H9 (cell line): Measurements from ENCODE around the gene KREMEN1. TPM values are rescaled to one million over a fixed set of nuclear protein-coding genes. Genes with fewer than 3 reads are reported as not detected.

Experiments
- DNase-seq: peaks from one replicate; pipeline ENCODE4 v3.0.0-alpha.2; 2017
- H2AFZ ChIP-seq: one replicate; pipeline ENCODE4 v1.6.1; 2013; ENCODE audit warnings: mild to moderate bottlenecking, low read length, control low read depth, moderate library complexity
- H2AK5ac ChIP-seq: 2 replicates; pipeline ENCODE4 v1.6.1; 2013; ENCODE audit warnings: low read length, control low read depth, mixed read lengths; ENCODE audit not compliant: insufficient read length
- H2BK120ac ChIP-seq: one replicate; pipeline ENCODE4 v1.6.1; 2013; ENCODE audit warnings: low read depth, mild to moderate bottlenecking, low read length, control low read depth, inconsistent platforms; ENCODE audit not compliant: poor library complexity, severe bottlenecking
- H2BK12ac ChIP-seq: 2 replicates; pipeline ENCODE4 v1.6.1; 2013; ENCODE audit warnings: low read length, control low read depth, mixed read lengths, low read depth; ENCODE audit not compliant: insufficient read length
- H2BK15ac ChIP-seq: 2 replicates; pipeline ENCODE4 v1.6.1; 2013; ENCODE audit warnings: low read depth, low read length, control low read depth
- H2BK20ac ChIP-seq: one replicate; pipeline ENCODE4 v1.6.1; 2013; ENCODE audit warnings: low read depth, mild to moderate bottlenecking, low read length, control low read depth, inconsistent platforms; ENCODE audit not compliant: poor library complexity, severe bottlenecking
- H2BK5ac ChIP-seq: 2 replicates; pipeline ENCODE4 v1.6.1; 2013; ENCODE audit warnings: low read length, control low read depth, mixed read lengths; ENCODE audit not compliant: insufficient read length
- H3K14ac ChIP-seq: 2 replicates; pipeline ENCODE4 v1.6.1; 2013; ENCODE audit warnings: low read length, control low read depth; ENCODE audit not compliant: insufficient read depth
- H3K18ac ChIP-seq: 2 replicates; pipeline ENCODE4 v1.6.1; 2013; ENCODE audit warnings: low read depth, mild to moderate bottlenecking, mixed read lengths, low read length, control low read depth; ENCODE audit not compliant: insufficient read length
- H3K23ac ChIP-seq: 2 replicates; pipeline ENCODE4 v1.6.1; 2013; ENCODE audit warnings: low read length, control low read depth, mixed read lengths, low read depth; ENCODE audit not compliant: insufficient read length
- H3K23me2 ChIP-seq: 2 replicates; pipeline ENCODE4 v1.6.1; 2013; ENCODE audit warnings: low read depth, mild to moderate bottlenecking, mixed read lengths, low read length, control low read depth; ENCODE audit not compliant: insufficient read length, poor library complexity, severe bottlenecking
- H3K27ac ChIP-seq: 2 replicates; pipeline ENCODE4 v1.5.1; 2013; ENCODE audit warnings: low read length, control low read depth, mixed read lengths, low read depth; ENCODE audit not compliant: insufficient read length
- H3K27me3 ChIP-seq: 2 replicates; pipeline ENCODE4 v1.6.1; 2013; ENCODE audit warnings: low read length, control low read depth, inconsistent platforms; ENCODE audit not compliant: insufficient read depth
- H3K4ac ChIP-seq: 2 replicates; pipeline ENCODE4 v1.6.1; 2013; ENCODE audit warnings: low read depth, mild to moderate bottlenecking, control low read depth, inconsistent platforms, low read length, moderate library complexity
- H3K4me1 ChIP-seq: 2 replicates; pipeline ENCODE4 v1.6.1; 2013; ENCODE audit warnings: low read length, control low read depth, inconsistent platforms; ENCODE audit not compliant: insufficient read depth
- H3K4me2 ChIP-seq: 2 replicates; pipeline ENCODE4 v1.6.1; 2013; ENCODE audit warnings: low read length, control low read depth, mixed read lengths; ENCODE audit not compliant: insufficient read length, insufficient read depth
- H3K56ac ChIP-seq: 2 replicates; pipeline ENCODE4 v1.6.1; 2013; ENCODE audit warnings: low read depth, mild to moderate bottlenecking, mixed read lengths, low read length, control low read depth; ENCODE audit not compliant: insufficient read length
- H3K79me1 ChIP-seq: 2 replicates; pipeline ENCODE4 v1.6.1; 2013; ENCODE audit warnings: low read depth, mild to moderate bottlenecking, moderate library complexity, low read length, control low read depth, inconsistent platforms; ENCODE audit not compliant: insufficient read depth, poor library complexity, severe bottlenecking
- H3K79me2 ChIP-seq: 2 replicates; pipeline ENCODE4 v1.6.1; 2013; ENCODE audit warnings: low read length, control low read depth, inconsistent platforms; ENCODE audit not compliant: insufficient read depth
- H3K9ac ChIP-seq: 2 replicates; pipeline ENCODE4 v1.6.1; 2013; ENCODE audit warnings: low read length, control low read depth, mixed read lengths; ENCODE audit not compliant: insufficient read length; ENCODE audit errors: extremely low read depth
- H3K9me3 ChIP-seq: one replicate; pipeline ENCODE4 v1.6.1; 2013; ENCODE audit warnings: low read depth, low read length, inconsistent platforms; ENCODE audit not compliant: control insufficient read depth
- H3T11ph ChIP-seq: one replicate; pipeline ENCODE4 v1.6.1; 2013; ENCODE audit warnings: mild to moderate bottlenecking, low read length, control low read depth, inconsistent platforms
- H4K20me1 ChIP-seq: one replicate; pipeline ENCODE4 v1.6.1; 2013; ENCODE audit not compliant: control insufficient read depth, insufficient read length, insufficient read depth
- H4K5ac ChIP-seq: 2 replicates; pipeline ENCODE4 v1.6.1; 2013; ENCODE audit warnings: low read depth, mild to moderate bottlenecking, mixed read lengths, low read length, control low read depth; ENCODE audit not compliant: insufficient read length
- H4K8ac ChIP-seq: replicated peaks from 2 replicates; pipeline ENCODE4 v1.6.1; 2013; ENCODE audit warnings: low read length, control low read depth, mixed read lengths, low read depth; ENCODE audit not compliant: insufficient read length
- H4K91ac ChIP-seq: 2 replicates; pipeline ENCODE4 v1.6.1; 2013; ENCODE audit warnings: low read depth, mild to moderate bottlenecking, moderate library complexity, mixed read lengths, low read length, control low read depth; ENCODE audit not compliant: insufficient read length
- H3K27ac Mint-ChIP-seq, 3 experiments: 2 replicates in 2 of 3; 3 replicates in 1 of 3; pipeline ENCODE4 v1.8.0; 2020 to 2021; ENCODE audit warnings: mixed read lengths in 3 of 3, mild to moderate bottlenecking in 1 of 3, moderate library complexity in 1 of 3
- H3K27me3 Mint-ChIP-seq: 2 replicates; pipeline ENCODE4 v1.8.0; 2021; ENCODE audit warnings: low read depth, mild to moderate bottlenecking, moderate library complexity, mixed read lengths
- H3K36me3 Mint-ChIP-seq, 3 experiments: 2 replicates in 2 of 3; 3 replicates in 1 of 3; pipeline ENCODE4 v1.8.0; 2020 to 2021; ENCODE audit warnings: low read depth in 3 of 3, mixed read lengths in 3 of 3; ENCODE audit not compliant: insufficient read depth in 1 of 3
- H3K4me1 Mint-ChIP-seq, 2 experiments: 2 replicates each; pipeline ENCODE4 v1.8.0; 2020; ENCODE audit warnings: mixed read lengths in 2 of 2
- H3K4me3 Mint-ChIP-seq, 2 experiments: 2 replicates in 1 of 2; 3 replicates in 1 of 2; pipeline ENCODE4 v1.8.0; 2020 to 2021; ENCODE audit warnings: mild to moderate bottlenecking in 2 of 2, mixed read lengths in 2 of 2, moderate library complexity in 1 of 2
- H3K9me3 Mint-ChIP-seq, 2 experiments: 2 replicates in 1 of 2; 3 replicates in 1 of 2; pipeline ENCODE4 v1.8.0; 2020; ENCODE audit warnings: mild to moderate bottlenecking in 2 of 2, mixed read lengths in 2 of 2, moderate library complexity in 1 of 2
- CTCF ChIP-seq: fragments of 200-600 bp; sonication (generic); conservative IDR thresholded peaks from 3 replicates; pipeline ENCODE4 v1.8.0; 2021; ENCODE audit warnings: antibody characterized with exemption, mild to moderate bottlenecking
- WGBS: extraction: QIAGEN DNeasy Blood & Tissue Kit; methylation state at CpG from one replicate; pipeline ENCODE4 v1.1.7; 2013; ENCODE audit warnings: missing lambda C conversion rate, low lambda C conversion rate, mixed read lengths; ENCODE audit not compliant: insufficient read length; ENCODE audit errors: extremely low coverage; 5-methylcytosine and 5-hydroxymethylcytosine counted together
- total RNA-seq: library from RNA; stranded (reverse); gene quantifications from 2 replicates; pipeline ENCODE4 v1.2.1, GENCODE V29; 2021

KREMEN1 gene
- total RNA-seq, 1 experiment from 2014 or later, result 2.4 TPM

DNA sequence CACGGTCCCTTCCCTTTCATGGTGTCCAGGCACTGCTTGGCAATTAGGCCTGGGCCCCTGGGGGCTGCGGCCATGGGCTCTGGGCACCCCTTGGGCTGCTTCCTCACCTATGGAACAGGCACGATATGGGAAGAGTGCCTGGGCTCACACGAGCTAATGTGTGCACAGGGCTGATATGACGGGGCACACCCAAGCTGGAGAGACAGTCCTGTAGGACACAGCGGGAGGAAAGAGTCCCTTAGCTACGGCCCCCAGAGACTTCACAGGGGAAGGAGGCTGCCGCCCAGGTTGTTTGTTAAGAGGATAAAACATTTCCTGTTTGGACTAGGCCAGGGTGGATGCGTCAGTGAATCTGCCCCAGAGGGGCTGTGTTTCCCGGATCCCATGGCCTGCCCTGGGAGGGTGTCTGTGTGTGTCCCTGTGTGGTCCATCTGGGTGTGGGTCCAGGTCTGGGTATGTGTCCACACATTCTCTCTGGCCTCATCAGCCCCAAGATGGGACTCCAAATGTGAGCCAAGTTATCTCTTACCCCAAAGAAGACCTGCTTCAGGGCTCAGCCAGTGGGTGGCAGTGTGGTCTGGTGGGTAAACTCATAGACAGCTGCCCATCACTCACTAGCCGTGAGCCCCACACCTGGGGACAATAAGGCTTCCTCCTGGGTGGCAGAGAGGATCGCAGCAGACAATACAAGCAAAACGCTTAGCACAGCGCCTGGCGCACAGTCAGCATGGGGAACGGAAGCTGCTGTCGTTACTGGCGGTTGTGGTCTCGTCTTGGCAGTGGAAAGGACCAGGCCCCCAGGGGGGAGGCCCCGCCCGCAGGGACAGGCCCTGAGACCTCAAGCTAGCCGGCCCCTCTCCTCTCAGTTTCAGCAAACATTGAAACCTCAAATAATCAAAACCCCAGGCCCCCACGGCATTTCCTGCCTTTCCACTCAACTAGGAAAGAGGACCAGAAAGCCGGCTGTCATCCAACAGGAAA is 129.7 kb downstream of the KREMEN1 start:
- peaks cover 20 to 24% of the 10 kb centered on the region in 2 experiments for H3K4me1 Mint-ChIP-seq
- WGBS, result no CpG with 5 or more reads among the region's 24 CpGs

More for the DNA sequence above, 129.7 kb downstream of the KREMEN1 start:
- Mint-ChIP-seq H3K9me3 (no peaks in the 10 kb centered on the region; a peak in 1 of 5 replicates), H3K27me3 (peaks cover 27% of the 10 kb centered on the region), H3K27ac (no peak overlapping the region), H3K36me3 (no peaks in the 10 kb centered on the region; a peak in 1 of 7 replicates), H3K4me3 (no peak overlapping the region)
- Histone ChIP-seq H3T11ph (no peak overlapping the region), H4K20me1 (no peaks in the 10 kb centered on the region), H4K5ac (no peak overlapping the region), H3K79me2 (no peaks in the 10 kb centered on the region), H2BK5ac (no peak overlapping the region), H4K91ac (no peak overlapping the region), H4K8ac (no peak overlapping the region), H3K18ac (no peak overlapping the region), H2BK20ac (no peak overlapping the region), H3K4me2 (no peak overlapping the region), H3K23ac (no peak overlapping the region), H2BK12ac (no peak overlapping the region), H2BK120ac (no peak overlapping the region), H3K23me2 (peaks cover 4% of the 10 kb centered on the region), H2BK15ac (no peak overlapping the region), H3K4ac (no peak overlapping the region), H3K9me3 (no peaks in the 10 kb centered on the region), H3K79me1 (no peaks in the 10 kb centered on the region), H2AK5ac (no peak overlapping the region), H2AFZ (no peak overlapping the region), H3K14ac (no peak overlapping the region), H3K56ac (no peak overlapping the region), H3K27ac (no peak overlapping the region), H3K9ac (no peak overlapping the region), H3K27me3 (no peaks in the 10 kb centered on the region), H3K4me1 (no peaks in the 10 kb centered on the region)
- peak; percentile 77 for DNase-seq
- peak; percentile 68 for TF ChIP-seq CTCF
